Measurements from ENCODE around the gene DCUN1D3.

GRCh38 chr16:20847550-20847949, 52.6 kb downstream of the DCUN1D3 start:
- TF ChIP-seq CTCF (IDR thresholded peaks at IDR 0.05) (no peak), POLR2AphosphoS5 (IDR thresholded peaks at IDR 0.05) (no peak), POLR2A (IDR thresholded peaks at IDR 0.05) (no peak)
